Epithelial cell of esophagus (primary cell): ENCODE data around the gene KIF21A.

Experiments used
- DNase-seq: peaks from one replicate; pipeline ENCODE4 v3.0.0; 2010; ENCODE audit warnings: low read depth
- H3K4me3 ChIP-seq: 2 replicates; pipeline ENCODE4 v1.5.1; 2011; ENCODE audit warnings: mild to moderate bottlenecking, low read length, control low read depth
- TF ChIP-seq, protein P1 (sequence below): IDR thresholded peaks from 2 replicates; pipeline ENCODE4 v1.5.1; 2011; ENCODE audit warnings: low read depth, mild to moderate bottlenecking, low read length, control low read depth, inconsistent platforms; ENCODE audit not compliant: insufficient read depth; ENCODE audit errors: missing control alignments

Gene KIF21A

DNA sequence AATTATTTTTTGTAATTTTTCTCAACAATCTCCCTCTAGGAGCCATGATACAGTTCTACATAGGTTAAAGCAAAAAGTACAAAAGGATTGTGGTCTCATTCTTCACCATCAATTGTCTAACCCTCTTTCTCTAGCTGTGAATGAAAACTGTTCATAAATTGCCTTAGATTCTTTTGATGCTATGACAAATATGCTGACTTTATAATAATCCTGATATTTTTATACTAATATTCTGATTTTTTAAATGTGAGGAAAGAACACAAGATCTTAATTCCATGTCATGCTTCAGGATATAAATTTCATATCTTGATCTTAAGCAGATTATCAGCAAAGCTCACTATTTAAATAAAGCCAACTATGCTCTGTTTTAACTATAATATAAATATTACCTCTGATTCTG, 75.4 kb downstream of the KIF21A start:
- no peak for DNase-seq
- H3K4me3 ChIP-seq = no peak overlapping the region
- TF ChIP-seq, protein P1, sequence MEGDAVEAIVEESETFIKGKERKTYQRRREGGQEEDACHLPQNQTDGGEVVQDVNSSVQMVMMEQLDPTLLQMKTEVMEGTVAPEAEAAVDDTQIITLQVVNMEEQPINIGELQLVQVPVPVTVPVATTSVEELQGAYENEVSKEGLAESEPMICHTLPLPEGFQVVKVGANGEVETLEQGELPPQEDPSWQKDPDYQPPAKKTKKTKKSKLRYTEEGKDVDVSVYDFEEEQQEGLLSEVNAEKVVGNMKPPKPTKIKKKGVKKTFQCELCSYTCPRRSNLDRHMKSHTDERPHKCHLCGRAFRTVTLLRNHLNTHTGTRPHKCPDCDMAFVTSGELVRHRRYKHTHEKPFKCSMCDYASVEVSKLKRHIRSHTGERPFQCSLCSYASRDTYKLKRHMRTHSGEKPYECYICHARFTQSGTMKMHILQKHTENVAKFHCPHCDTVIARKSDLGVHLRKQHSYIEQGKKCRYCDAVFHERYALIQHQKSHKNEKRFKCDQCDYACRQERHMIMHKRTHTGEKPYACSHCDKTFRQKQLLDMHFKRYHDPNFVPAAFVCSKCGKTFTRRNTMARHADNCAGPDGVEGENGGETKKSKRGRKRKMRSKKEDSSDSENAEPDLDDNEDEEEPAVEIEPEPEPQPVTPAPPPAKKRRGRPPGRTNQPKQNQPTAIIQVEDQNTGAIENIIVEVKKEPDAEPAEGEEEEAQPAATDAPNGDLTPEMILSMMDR = no peak

DNA sequence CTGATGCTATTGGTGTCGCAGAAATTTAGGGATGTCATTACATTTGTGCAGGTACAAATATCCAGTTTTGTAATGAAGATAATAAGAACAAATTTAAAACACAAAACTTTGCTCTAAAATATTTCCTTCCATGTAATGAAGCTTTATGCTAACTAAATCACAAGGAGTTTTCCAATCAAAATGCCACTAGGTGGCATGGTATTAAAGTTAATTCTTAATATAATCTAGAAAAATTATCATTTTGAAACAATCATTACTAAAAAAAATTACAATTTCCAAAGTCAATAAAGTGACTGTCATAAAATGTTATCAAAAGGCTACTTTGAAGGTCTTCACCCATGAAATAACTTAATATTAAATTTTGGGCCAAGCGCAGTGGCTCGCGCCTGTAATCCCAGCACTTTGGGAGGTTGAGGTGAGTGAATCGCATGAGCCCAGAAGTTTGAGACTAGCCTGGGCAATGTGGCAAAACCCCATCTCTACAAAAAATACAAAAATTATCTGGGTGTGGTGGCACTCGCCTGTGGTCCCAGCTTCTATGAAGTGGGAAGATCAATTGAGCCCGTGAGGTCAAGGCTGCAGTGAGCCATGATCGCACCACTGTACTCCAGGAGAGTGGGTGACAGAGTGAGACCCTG, 77.4 kb downstream of the KIF21A start:
- DNase-seq = no peak
- H3K4me3 ChIP-seq = no peak overlapping the region
- TF ChIP-seq, protein P1 = no peak

DNA sequence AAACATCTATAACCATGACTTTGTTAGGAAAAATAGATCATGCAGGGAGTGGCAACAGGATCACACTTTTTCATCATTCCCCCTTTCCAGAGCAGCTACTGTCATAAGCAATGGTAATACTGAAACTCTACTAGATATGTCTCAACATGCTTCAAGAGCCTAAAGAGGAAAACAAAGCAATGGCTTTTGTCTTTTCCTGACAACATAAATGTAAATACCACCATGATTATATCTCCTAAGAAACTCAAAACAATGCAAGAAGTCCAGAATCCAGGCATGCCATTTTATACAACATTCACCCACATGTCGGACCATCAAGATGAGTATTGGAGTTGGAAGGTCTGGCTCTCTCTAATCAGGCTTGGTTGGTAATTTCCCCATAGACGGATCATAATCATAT, 78.7 kb downstream of the KIF21A start:
- TF ChIP-seq, protein P1 = no peak
- no peak overlapping the region for H3K4me3 ChIP-seq
- peak; percentile 56 for DNase-seq

DNA sequence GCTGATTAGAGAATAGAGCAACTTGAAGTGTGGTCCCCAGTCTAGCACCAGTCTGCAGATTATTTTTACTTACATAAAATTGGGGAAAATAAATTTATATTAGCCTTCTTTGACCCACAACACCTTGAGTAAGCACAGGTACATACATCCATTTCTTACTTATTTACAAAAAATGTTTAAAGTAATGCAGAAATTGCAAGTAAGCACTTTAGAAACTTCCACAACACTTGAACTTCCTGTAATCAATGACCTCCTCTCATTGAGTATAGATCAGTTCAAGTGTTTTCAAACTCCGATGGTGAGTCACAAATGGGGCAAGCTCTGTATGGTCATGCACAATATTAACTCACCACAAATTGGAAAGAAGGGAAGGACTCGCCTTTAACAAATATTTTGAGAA, 83.3 kb downstream of the KIF21A start:
- DNase-seq = peak; percentile 19
- H3K4me3 ChIP-seq = no peak overlapping the region
- TF ChIP-seq, protein P1 = no peak

DNA sequence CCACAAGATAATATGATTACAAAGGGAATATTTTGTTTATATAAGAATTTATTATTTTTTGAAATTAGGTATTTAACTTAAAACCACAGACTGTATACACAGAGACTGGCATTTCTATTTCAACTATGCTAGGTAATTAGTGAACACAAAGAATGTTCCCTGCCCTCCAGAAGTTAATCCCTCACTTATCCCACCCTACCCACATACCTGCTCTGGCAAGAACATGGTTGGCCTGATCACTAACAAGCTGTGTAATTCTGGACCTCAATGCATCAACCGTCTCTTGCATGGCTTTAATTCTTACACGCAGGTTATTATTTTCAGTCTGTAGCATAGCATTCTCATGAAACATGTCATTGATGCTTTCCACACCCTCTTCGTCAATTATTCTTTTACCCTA, 85.9 kb downstream of the KIF21A start:
- DNase-seq = no peak
- H3K4me3 ChIP-seq = no peak overlapping the region
- TF ChIP-seq, protein P1 = no peak

DNA sequence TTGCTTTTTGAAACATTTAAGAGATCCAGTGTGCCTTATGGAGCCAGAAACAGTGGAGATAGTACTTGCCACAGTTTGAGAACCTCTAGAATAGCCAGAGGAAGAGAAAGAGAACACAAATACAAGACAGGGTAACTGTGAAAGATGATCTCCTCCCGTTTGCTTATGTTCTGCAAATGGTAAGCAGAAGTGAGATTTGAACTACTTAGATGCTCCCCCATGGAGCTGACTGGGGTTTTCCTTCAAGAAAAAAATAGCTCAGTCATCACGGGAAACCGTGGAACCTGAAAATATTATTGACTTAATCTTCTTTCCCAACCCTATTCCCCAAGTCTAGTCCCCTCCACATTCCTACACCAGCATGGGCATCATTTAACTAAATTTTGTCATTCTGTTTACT, 87.1 kb downstream of the KIF21A start:
- TF ChIP-seq, protein P1 = no peak
- no peak for DNase-seq
- no peak overlapping the region for H3K4me3 ChIP-seq

DNA sequence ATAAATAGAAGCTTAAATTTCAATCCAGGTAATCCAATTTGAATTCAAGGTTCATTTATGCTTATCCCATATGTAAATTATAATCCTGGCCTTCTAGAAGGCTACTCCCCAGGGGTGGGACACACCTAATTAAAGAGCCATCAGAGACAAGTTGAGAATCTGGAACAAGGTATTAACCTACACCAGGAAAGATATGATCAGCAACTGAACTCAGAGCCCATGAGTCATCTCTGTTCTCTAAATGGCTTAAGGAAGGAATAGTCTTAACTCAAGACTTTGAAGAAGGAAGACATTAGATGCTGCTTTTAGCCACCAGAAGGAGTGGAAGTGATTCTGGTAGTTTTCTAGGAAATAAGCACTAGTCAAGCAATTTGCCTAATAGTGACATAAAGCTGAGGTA, 88.0 kb downstream of the KIF21A start:
- no peak overlapping the region for H3K4me3 ChIP-seq
- TF ChIP-seq, protein P1 = no peak
- DNase-seq = peak; percentile 39
